ENCODE measurements around the gene NMNAT2.

Gene NMNAT2

GRCh38 chr1:183206538-183207122, 211.6 kb downstream of the NMNAT2 start:
- DNase-seq, result no peak

GRCh38 chr1:183205196-183205781, 212.9 kb downstream of the NMNAT2 start:
- no peak for DNase-seq

- DNase-seq, result no peak
Observed at GRCh38 chr1:183203094-183203493, 215.1 kb downstream of the NMNAT2 start.

- no peak for DNase-seq
Observed at GRCh38 chr1:183200451-183200850, 217.7 kb downstream of the NMNAT2 start.

- no peak for DNase-seq
Observed at GRCh38 chr1:183199304-183199703, 218.9 kb downstream of the NMNAT2 start.

- DNase-seq, result no peak
Observed at GRCh38 chr1:183198463-183198862, 219.7 kb downstream of the NMNAT2 start.
